BE2C (cell line): ENCODE measurements around the gene ATP2A3.
"Not testable (repeated sequence)": the region's sequence is repeated elsewhere in the genome, so short reads cannot be mapped to it uniquely, and the experiment has no call there.

ENCODE experiments used
- DNase-seq: peaks from one replicate; pipeline ENCODE4 v3.0.0-alpha.2; 2020
- H3K27me3 ChIP-seq: fragments of 250-450 bp; sonication (Bioruptor Pico); 2 replicates; pipeline ENCODE4 v1.5.1; 2020; ENCODE audit warnings: mild to moderate bottlenecking
- H3K36me3 ChIP-seq: fragments of 250-450 bp; sonication (Bioruptor Pico); 2 replicates; pipeline ENCODE4 v1.5.1; 2020; ENCODE audit warnings: mild to moderate bottlenecking
- H3K4me1 ChIP-seq: fragments of 250-450 bp; sonication (Bioruptor Pico); 2 replicates; pipeline ENCODE4 v1.5.1; 2020
- H3K4me3 ChIP-seq: 2 replicates; pipeline ENCODE4 v1.5.1; 2011; ENCODE audit warnings: low read depth, low read length
- H3K9me3 ChIP-seq: fragments of 250-450 bp; sonication (Bioruptor Pico); 2 replicates; pipeline ENCODE4 v1.5.1; 2020
- CTCF ChIP-seq: IDR thresholded peaks from 2 replicates; pipeline ENCODE4 v1.5.1; 2012; ENCODE audit warnings: mild to moderate bottlenecking, low read depth, low read length

Gene ATP2A3

GRCh38 chr17:3993493-3994220 is 29.4 kb upstream of the ATP2A3 start:
- no peaks in the 10 kb centered on the region for H3K36me3 ChIP-seq
- DNase-seq = no peak
- TF ChIP-seq CTCF = no peak
- H3K4me3 ChIP-seq = no peak overlapping the region
- no peaks in the 10 kb centered on the region for H3K9me3 ChIP-seq
- H3K4me1 ChIP-seq = no peaks in the 10 kb centered on the region
- H3K27me3 ChIP-seq = no peaks in the 10 kb centered on the region

- TF ChIP-seq CTCF = no peak
- no peak for DNase-seq
- Histone ChIP-seq H3K27me3 (no peaks in the 10 kb centered on the region), H3K4me1 (no peaks in the 10 kb centered on the region), H3K4me3 (no peak overlapping the region), H3K36me3 (no peaks in the 10 kb centered on the region), H3K9me3 (no peaks in the 10 kb centered on the region)
Observed at GRCh38 chr17:3992370-3992769, 28.1 kb upstream of the ATP2A3 start.

GRCh38 chr17:3991699-3992098 is 27.5 kb upstream of the ATP2A3 start:
- H3K36me3 ChIP-seq, DNase-seq, H3K27me3 ChIP-seq, H3K9me3 ChIP-seq, H3K4me3 ChIP-seq, H3K4me1 ChIP-seq: not testable (repeated sequence)

- no peak for TF ChIP-seq CTCF
- Histone ChIP-seq H3K9me3 (no peaks in the 10 kb centered on the region), H3K36me3 (no peaks in the 10 kb centered on the region), H3K27me3 (no peaks in the 10 kb centered on the region), H3K4me3 (no peak overlapping the region), H3K4me1 (no peaks in the 10 kb centered on the region)
- no peak for DNase-seq
Observed at GRCh38 chr17:3990386-3991127, 26.3 kb upstream of the ATP2A3 start.

GRCh38 chr17:3989041-3989886 is 25.0 kb upstream of the ATP2A3 start:
- H3K4me1 ChIP-seq = no peaks in the 10 kb centered on the region
- no peaks in the 10 kb centered on the region for H3K9me3 ChIP-seq
- TF ChIP-seq CTCF = no peak
- H3K27me3 ChIP-seq = no peaks in the 10 kb centered on the region
- no peak overlapping the region for H3K4me3 ChIP-seq
- H3K36me3 ChIP-seq = no peaks in the 10 kb centered on the region
- DNase-seq = no peak

GRCh38 chr17:3988297-3989040 is 24.2 kb upstream of the ATP2A3 start:
- DNase-seq = no peak
- Histone ChIP-seq H3K27me3 (no peaks in the 10 kb centered on the region), H3K9me3 (no peaks in the 10 kb centered on the region), H3K36me3 (no peaks in the 10 kb centered on the region), H3K4me1 (no peaks in the 10 kb centered on the region), H3K4me3 (no peak overlapping the region)
- no peak for TF ChIP-seq CTCF
